GM18507 (cell line): ENCODE results near the gene ZSCAN30.

Experiments used
- DNase-seq: peaks from one replicate; pipeline ENCODE4 v3.0.0; 2011; ENCODE audit warnings: low read depth; ENCODE audit not compliant: insufficient read length; ENCODE audit errors: extremely low spot score
- FAIRE-seq: peaks from 2 replicates; lab custom pipeline; 2011; peaks lifted over from hg19 to GRCh38; lab: Jason Lieb, UNC

ZSCAN30 gene

GRCh38 chr18:35283923-35284794 is 5.9 kb downstream of the ZSCAN30 start:
- no peak for FAIRE-seq
- no peak for DNase-seq

GRCh38 chr18:35282353-35282752 is 7.7 kb downstream of the ZSCAN30 start:
- DNase-seq, result no peak
- FAIRE-seq, result no peak

DNA sequence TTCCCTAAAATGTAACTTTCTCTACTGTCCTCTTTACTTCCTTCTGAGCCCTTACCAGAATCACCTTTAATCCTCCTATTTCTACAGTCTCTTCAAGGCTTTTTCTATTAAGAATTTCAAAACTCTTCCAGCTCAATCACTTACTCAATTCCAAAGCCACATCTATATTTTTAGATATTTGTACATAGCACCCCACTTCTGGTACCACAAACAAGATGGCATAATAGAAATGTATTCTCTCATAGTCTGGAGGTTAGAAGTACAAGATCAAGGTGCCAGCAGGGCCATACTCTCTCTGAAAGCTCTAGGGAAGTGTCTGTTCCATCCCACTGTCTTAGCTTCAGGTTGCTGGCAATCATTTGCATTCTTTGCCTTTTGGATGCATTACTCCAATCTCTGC is 11.1 kb downstream of the ZSCAN30 start:
- DNase-seq (no peak), FAIRE-seq (no peak)

DNA sequence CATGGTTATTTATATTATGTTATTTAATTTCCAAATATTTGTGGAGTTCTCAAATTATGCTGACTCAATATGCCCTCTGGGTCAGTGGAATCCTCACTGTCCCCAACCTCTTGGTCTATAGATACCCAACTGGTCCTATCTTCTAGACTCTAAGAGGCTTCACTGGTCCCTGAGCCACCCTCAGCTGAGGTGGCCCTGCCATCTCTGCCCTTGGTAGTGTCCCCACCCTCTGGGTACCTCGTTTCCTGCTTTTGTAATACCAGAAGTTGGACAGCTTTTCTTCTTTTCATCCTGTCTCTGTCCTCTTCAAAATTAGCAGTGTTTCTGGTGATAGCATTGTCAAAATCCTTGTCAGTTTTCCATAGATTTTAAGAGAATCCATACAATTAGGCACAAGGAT is 11.9 kb downstream of the ZSCAN30 start:
- FAIRE-seq, result no peak
- no peak for DNase-seq

- DNase-seq (no peak), FAIRE-seq (no peak)
Observed at GRCh38 chr18:35277633-35278032, 12.4 kb downstream of the ZSCAN30 start.

DNA sequence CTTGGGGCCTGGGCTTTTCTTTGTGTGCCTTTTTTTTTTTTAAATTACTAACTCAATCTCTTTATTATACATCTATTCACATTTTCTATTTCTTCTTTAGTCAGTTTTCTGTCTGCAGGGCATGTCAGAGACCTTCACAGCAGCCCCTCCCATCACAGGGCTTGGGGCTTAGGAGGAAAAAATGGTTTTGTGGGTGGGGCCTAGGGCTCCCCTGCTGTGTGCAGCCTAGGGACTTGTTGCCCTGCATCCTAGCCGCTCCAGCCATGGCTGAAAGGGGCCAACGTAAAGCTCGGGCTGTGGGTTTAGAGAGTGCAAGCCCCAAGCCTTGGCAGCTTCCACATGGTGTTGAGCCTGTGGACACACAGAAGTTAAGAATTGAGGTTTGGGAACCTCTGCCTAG is 13.8 kb downstream of the ZSCAN30 start:
- no peak for DNase-seq
- FAIRE-seq, result no peak

- DNase-seq (no peak), FAIRE-seq (no peak)
Observed at GRCh38 chr18:35271656-35272055, 18.4 kb downstream of the ZSCAN30 start.

DNA sequence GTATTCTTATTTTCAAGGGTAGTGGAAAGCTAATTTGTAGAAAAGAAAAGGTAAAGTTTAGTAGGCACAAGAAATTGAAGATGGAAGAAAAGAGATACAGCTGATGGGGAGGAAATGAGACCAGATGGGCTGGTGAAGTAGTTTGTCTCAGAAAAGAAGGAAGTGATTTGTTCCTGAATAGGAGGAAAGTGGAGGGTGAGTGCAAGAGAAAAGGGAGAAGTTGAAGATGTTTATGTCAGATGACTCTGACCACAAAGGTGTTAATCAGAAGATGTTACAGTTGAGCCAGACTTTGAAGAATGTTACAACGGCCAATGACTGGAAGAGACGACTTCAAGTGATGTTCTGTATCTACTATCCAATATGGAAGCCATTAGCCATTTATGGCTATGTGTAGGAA is 21.2 kb downstream of the ZSCAN30 start:
- FAIRE-seq, result no peak
- DNase-seq, result no peak

- no peak for FAIRE-seq
- DNase-seq, result no peak
Observed at GRCh38 chr18:35267809-35268208, 22.2 kb downstream of the ZSCAN30 start.

- no peak for FAIRE-seq
Observed at GRCh38 chr18:35267161-35267651, 22.8 kb downstream of the ZSCAN30 start.

DNA sequence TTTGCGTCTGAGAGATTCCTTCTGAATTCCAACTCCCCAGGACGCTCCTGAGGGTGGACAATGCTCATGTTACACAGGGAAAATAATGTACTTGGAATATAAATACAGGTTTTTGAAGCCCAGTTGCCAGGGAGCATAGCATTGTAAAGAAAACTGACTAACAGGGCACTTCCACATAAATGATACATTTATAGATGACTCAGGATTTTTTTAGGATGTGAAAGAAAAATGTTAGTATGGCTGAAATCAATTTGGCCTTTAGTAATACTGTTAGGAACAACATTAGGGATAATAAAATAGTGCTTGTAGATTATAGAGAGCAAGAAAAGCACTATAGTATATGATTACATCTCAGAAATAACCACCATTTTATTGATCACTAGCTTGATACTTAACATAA is 25.6 kb downstream of the ZSCAN30 start:
- no peak for FAIRE-seq
- no peak for DNase-seq

More at GRCh38 chr18:35267161-35267651, 22.8 kb downstream of the ZSCAN30 start:
- no peak for DNase-seq

DNA sequence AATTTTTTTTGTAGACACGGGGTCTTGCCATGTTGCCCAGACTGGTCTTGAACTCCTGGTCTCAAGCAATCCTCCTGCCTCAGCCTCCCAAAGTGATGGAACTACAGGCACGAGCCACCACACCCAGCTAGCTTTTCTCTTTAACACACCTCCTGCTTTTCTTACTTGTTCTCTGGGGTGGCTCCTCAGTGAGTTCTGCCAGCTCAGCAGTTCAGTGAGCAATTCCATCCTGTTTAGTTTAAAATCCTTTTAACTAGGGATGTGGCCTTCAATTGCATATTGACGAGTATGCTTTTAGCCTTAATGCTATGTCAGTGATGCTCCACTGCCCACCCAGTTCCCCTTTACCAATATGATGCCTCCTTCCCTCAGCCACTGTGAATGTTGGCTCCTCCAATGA is 33.1 kb downstream of the ZSCAN30 start:
- DNase-seq, result no peak
- FAIRE-seq, result no peak

DNA sequence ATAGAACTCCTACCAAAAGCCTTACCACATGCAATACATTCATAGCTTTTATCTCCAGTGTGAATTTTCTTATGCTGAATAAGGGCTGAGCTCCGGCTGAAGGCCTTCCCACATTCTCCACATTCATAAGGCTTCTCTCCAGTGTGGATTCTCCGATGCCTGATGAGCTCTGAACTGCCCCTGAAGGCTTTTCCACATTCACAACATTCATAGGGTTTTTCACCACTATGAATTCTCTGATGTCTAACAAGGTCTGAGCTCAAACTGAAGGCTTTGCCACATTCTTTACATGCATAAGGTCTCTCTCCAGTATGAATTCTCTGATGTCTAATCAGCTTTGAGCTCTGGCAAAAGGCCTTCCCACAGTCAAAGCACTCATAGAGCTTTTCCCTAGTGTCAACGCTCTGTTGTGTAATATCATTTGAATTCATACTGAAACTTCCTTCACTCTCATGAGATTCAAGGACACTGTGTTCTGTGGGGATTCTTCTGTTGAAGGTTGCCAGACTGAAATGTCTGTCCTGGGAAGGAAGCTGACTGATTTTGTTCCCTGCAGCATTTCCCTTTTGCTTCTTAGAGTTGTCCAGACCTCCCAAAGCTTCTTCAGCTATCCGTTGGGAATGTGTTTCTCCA is 36.3 kb downstream of the ZSCAN30 start:
- FAIRE-seq, result no peak
- DNase-seq, result no peak

- no peak for DNase-seq
Observed at GRCh38 chr18:35252466-35252865, 37.6 kb downstream of the ZSCAN30 start.

DNA sequence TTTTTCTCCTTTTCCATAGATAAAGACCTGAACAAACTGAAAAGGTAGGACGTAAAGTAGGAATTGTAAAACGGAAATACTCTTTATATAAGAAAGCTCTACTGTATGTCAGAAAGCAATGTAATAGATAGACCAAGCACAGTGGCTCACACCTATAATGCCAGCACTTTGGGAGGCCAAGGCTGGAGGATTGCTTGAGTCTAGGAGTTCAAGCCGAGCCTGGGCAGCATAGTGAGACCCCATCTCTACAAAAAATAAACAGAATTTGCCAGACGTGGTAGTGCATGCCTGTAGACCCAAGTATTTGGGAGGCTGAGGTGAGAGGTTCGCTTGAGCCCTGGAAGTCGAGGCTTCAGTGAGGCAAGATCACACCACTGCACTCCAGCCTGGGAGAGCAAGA is 41.6 kb downstream of the ZSCAN30 start:
- FAIRE-seq (no peak), DNase-seq (no peak)

More at GRCh38 chr18:35252466-35252865, 37.6 kb downstream of the ZSCAN30 start:
- FAIRE-seq, result no peak

DNA sequence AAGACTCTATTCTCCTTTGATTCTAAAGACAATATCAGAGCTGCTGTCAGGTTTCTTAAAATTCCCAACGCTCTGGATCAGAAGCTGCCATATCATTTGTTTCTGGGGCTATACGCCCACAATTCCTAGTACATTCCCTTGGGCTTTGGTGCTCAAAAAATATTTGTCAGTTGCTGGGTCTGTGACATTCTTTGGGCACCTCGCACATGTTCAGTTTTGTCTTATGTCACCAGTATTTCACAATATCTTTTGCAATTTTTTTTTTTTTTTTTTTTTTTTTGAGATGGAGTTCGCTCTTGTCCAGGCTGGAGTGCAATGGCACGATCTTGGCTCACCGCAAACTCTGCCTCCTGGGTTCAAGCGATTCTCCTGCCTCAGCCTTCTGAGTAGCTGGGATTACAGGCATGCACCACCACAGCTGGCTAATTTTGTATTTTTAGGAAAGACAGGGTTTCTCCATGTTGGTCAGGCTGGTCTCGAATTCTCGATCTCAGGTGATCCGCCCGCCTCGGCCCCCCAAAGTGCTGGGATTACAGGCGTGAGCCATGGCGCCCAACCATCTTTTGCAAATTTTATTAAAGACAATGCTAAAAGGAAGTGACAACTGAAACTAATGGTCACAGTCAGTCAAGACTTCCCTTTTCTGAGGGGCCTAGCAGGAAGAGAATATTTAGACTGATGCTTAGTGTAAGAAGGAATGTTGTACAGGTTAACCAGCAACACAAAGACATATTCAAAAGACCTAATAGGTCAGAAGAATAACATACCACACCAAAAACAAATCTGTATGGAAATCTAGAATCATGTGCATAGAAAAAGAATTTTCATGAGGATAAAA is 42.4 kb downstream of the ZSCAN30 start:
- no peak for FAIRE-seq
- DNase-seq, result no peak

DNA sequence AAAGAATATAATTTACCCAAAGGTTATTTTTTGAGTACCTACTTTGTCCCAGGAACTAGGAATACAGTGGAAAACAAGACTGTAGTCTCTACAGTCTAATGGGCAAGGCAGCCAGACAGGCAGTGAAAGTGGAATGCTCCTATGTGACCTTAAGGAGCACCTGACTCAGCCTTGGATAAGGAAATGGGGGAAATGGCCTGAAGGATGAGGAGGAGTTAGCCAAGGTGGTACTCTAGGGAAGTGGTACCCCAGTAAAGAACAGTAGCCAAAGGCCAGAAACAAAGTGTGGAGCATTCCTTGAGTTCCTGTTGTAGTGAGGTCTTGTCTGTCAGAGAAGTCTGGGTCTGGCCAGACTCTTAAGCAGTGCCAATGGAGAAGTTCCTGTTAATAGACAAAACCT is 43.2 kb downstream of the ZSCAN30 start:
- DNase-seq, result no peak
- no peak for FAIRE-seq

- no peak for FAIRE-seq
- DNase-seq, result no peak
Observed at GRCh38 chr18:35245719-35246317, 44.2 kb downstream of the ZSCAN30 start.

DNA sequence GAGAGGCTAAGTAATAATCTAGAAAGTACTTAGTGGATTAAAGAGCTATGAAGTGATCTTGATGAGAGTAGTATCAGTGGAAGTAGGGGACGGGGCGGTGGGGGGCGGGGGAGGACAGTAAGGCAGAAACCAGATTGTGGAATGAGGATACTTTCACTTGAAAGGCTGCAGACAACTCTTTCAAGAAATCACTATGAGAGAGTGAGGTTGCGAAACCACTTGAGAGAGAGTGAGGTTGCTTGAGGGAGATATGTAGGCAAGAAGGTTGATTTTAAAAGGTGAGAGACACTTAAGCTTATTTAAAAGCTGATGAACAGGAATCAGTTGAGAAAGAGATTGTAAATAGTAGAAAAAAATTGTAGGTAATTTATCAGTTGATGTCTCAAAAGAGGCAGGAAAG is 45.4 kb downstream of the ZSCAN30 start:
- DNase-seq (no peak), FAIRE-seq (no peak)

- DNase-seq, result no peak
- FAIRE-seq, result no peak
Observed at GRCh38 chr18:35242426-35242825, 47.6 kb downstream of the ZSCAN30 start.
